Natural killer cell (primary cell): Measurements from ENCODE around the gene SAT1. TPM values are rescaled to one million over a fixed set of nuclear protein-coding genes. Genes with fewer than 3 reads are reported as not detected.

Experiments used
- ATAC-seq, 3 donors: fragments of 150-1000 bp in 2 of 3; fragments of 200-7000 bp in 1 of 3; cut with Tn5 transposase; 1 replicate in 1 of 3; 2 replicates in 2 of 3; pipeline ENCODE4 v1.10.0; 2021; ENCODE audit warnings: mild to moderate bottlenecking in 2 of 3, moderate library complexity in 2 of 3
- DNase-seq, 2 donors: peaks; one replicate each; pipeline versions ENCODE4 v3.0.0 to v3.0.0-alpha.2; 2013 to 2021; ENCODE audit warnings: mixed read lengths in 1 of 2
- H3K27ac ChIP-seq: one replicate; pipeline ENCODE4 v1.5.1; 2013; ENCODE audit warnings: mild to moderate bottlenecking, low read length
- H3K27me3 ChIP-seq: one replicate; pipeline ENCODE4 v1.6.1; 2013; ENCODE audit warnings: low read length; ENCODE audit not compliant: control insufficient read depth, insufficient read depth
- H3K36me3 ChIP-seq: one replicate; pipeline ENCODE4 v1.6.1; 2013; ENCODE audit warnings: low read length; ENCODE audit not compliant: control insufficient read depth, insufficient read depth
- H3K4me1 ChIP-seq: one replicate; pipeline ENCODE4 v1.6.1; 2013; ENCODE audit warnings: low read length; ENCODE audit not compliant: control insufficient read depth, insufficient read depth
- H3K4me3 ChIP-seq: one replicate; pipeline ENCODE4 v1.5.1; 2013; ENCODE audit warnings: low read length
- H3K9me3 ChIP-seq: one replicate; pipeline ENCODE4 v1.6.1; 2013; ENCODE audit warnings: low read length; ENCODE audit not compliant: control insufficient read depth, insufficient read depth
- H3K27ac Mint-ChIP-seq, 2 donors: one replicate each; pipeline ENCODE4 v1.8.0; 2022; ENCODE audit warnings: mild to moderate bottlenecking in 2 of 2, mixed read lengths in 2 of 2, moderate library complexity in 1 of 2
- H3K27me3 Mint-ChIP-seq, 2 donors: one replicate each; pipeline ENCODE4 v1.8.0; 2022; ENCODE audit warnings: low read depth in 2 of 2, mixed read lengths in 2 of 2
- H3K36me3 Mint-ChIP-seq: one replicate; pipeline ENCODE4 v1.8.0; 2022; ENCODE audit warnings: mixed read lengths
- H3K4me1 Mint-ChIP-seq, 2 donors: one replicate each; pipeline ENCODE4 v1.8.0; 2022; ENCODE audit warnings: mixed read lengths in 2 of 2
- H3K4me3 Mint-ChIP-seq: one replicate; pipeline ENCODE4 v1.8.0; 2022; ENCODE audit warnings: mild to moderate bottlenecking, moderate library complexity, mixed read lengths
- H3K9me3 Mint-ChIP-seq, 2 donors: one replicate each; pipeline ENCODE4 v1.8.0; 2022; ENCODE audit warnings: mixed read lengths in 2 of 2
- WGBS: methylation state at CpG from one replicate; pipeline ENCODE4 v1.1.7; 2013; ENCODE audit warnings: missing lambda C conversion rate; ENCODE audit not compliant: insufficient coverage; 5-methylcytosine and 5-hydroxymethylcytosine counted together
- intact Hi-C: fragments of 100-400 bp; cut with micrococcal nuclease; formaldehyde crosslinking; loops from one replicate; pipeline ENCODE4 v1.14.2; 2022
- total RNA-seq, 4 donors: library from RNA; stranded (reverse); fragments of 120-200 nt in 1 of 4; gene quantifications; one replicate each; pipeline versions ENCODE4 v1.2.3 to v1.2.4, GENCODE V29; 2013 to 2022
- TF ChIP-seq, protein P1 (sequence below): fragments of 200-600 bp; IDR thresholded peaks from one replicate; pipeline ENCODE4 v1.8.0; 2022; ENCODE audit warnings: antibody characterized with exemption

Gene SAT1
- total RNA-seq, 3 donors from 2014 or later (not counting 1 experiment from before 2014, with no cell fraction given) = 276 to 667 (median 524) TPM

DNA sequence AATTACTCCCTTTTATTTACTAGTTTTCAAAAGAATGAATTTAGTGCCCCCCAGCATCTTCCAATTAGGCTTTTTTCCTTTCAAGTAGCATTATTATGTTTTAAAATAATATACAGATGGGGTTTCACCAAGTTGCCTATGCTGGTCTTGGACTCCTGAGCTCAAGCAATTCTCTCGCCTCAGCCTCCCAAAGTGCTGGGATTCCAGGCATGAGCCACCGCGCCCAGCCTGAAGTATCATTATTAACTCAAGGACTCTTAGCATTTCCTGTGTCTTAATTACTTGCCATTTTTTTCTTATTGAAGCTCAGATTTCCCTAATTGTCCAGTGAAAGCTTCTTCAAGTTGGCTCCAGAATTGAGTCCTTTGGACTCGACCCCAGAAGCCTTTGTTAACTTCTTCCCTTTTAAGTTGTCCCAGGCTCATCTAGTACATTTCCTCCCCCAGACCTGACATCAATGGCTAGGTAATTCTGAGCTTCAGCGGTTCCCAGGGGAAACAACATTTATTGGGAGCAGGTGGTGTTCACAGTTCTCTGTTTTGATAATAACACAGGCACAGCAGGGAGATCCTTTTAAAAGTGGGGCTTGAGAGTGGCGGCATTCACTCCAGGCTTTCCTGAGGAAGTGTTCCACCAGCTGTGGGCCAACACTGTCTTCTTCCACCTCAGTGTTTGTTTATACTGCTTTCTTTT lies 10.0 kb downstream of the SAT1 start:
- no peaks in the 10 kb centered on the region for H3K4me1 ChIP-seq
- intact Hi-C loops = no loop called here

GRCh38 chrX:23795221-23795620 lies 12.2 kb downstream of the SAT1 start:
- no peak for DNase-seq
- 90% methylated on average over 4 of the region's 8 CpGs for WGBS
- Histone ChIP-seq H3K9me3 (no peaks in the 10 kb centered on the region), H3K4me1 (no peaks in the 10 kb centered on the region), H3K27me3 (no peaks in the 10 kb centered on the region), H3K27ac (no peak overlapping the region), H3K4me3 (no peak overlapping the region), H3K36me3 (no peaks in the 10 kb centered on the region)
- Mint-ChIP-seq H3K36me3 (no peaks in the 10 kb centered on the region), H3K9me3 (no peaks in the 10 kb centered on the region), H3K4me3 (no peak overlapping the region), H3K27ac (no peak overlapping the region), H3K27me3 (no peaks in the 10 kb centered on the region), H3K4me1 (no peaks in the 10 kb centered on the region)
- intact Hi-C loops = no loop called here
- no peak for ATAC-seq
- TF ChIP-seq, protein P1, sequence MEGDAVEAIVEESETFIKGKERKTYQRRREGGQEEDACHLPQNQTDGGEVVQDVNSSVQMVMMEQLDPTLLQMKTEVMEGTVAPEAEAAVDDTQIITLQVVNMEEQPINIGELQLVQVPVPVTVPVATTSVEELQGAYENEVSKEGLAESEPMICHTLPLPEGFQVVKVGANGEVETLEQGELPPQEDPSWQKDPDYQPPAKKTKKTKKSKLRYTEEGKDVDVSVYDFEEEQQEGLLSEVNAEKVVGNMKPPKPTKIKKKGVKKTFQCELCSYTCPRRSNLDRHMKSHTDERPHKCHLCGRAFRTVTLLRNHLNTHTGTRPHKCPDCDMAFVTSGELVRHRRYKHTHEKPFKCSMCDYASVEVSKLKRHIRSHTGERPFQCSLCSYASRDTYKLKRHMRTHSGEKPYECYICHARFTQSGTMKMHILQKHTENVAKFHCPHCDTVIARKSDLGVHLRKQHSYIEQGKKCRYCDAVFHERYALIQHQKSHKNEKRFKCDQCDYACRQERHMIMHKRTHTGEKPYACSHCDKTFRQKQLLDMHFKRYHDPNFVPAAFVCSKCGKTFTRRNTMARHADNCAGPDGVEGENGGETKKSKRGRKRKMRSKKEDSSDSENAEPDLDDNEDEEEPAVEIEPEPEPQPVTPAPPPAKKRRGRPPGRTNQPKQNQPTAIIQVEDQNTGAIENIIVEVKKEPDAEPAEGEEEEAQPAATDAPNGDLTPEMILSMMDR = no peak

More for the DNA sequence above, 10.0 kb downstream of the SAT1 start:
- Mint-ChIP-seq H3K4me3 (no peak overlapping the region), H3K27me3 (no peaks in the 10 kb centered on the region), H3K9me3 (no peaks in the 10 kb centered on the region), H3K4me1 (no peaks in the 10 kb centered on the region), H3K36me3 (no peaks in the 10 kb centered on the region), H3K27ac (no peak overlapping the region)
- H3K27ac ChIP-seq = no peak overlapping the region
- no peaks in the 10 kb centered on the region for H3K36me3 ChIP-seq
- H3K9me3 ChIP-seq = no peaks in the 10 kb centered on the region
- DNase-seq (no peak), ATAC-seq (no peak)
- H3K27me3 ChIP-seq = no peaks in the 10 kb centered on the region
- TF ChIP-seq, protein P1 = no peak
- no peak overlapping the region for H3K4me3 ChIP-seq
- WGBS = 71% methylated on average over 6 of the region's 6 CpGs

GRCh38 chrX:23797371-23798128 lies 14.6 kb downstream of the SAT1 start:
- Mint-ChIP-seq H3K9me3 (no peaks in the 10 kb centered on the region), H3K27ac (no peak overlapping the region), H3K36me3 (no peaks in the 10 kb centered on the region), H3K4me1 (no peaks in the 10 kb centered on the region), H3K4me3 (no peak overlapping the region), H3K27me3 (no peaks in the 10 kb centered on the region)
- Histone ChIP-seq H3K4me1 (no peaks in the 10 kb centered on the region), H3K36me3 (no peaks in the 10 kb centered on the region), H3K27me3 (no peaks in the 10 kb centered on the region), H3K27ac (no peak overlapping the region), H3K4me3 (no peak overlapping the region), H3K9me3 (no peaks in the 10 kb centered on the region)
- TF ChIP-seq, protein P1 = no peak
- ATAC-seq (no peak), DNase-seq (no peak)
- WGBS = 93% methylated on average over 11 of the region's 12 CpGs
- intact Hi-C loops = no loop called here
